HUES6 (cell line): ENCODE measurements around the gene TINAG.

ENCODE experiments used
- H3K27ac ChIP-seq: 2 replicates; pipeline ENCODE4 v1.7.0; 2013; ENCODE audit warnings: low read depth, mild to moderate bottlenecking, low read length, inconsistent platforms
- H3K27me3 ChIP-seq: 2 replicates; pipeline ENCODE4 v1.6.1; 2013; ENCODE audit warnings: low read length; ENCODE audit not compliant: control insufficient read depth, insufficient read depth
- H3K36me3 ChIP-seq: 2 replicates; pipeline ENCODE4 v1.6.1; 2013; ENCODE audit warnings: low read length; ENCODE audit not compliant: control insufficient read depth, insufficient read depth
- H3K4me1 ChIP-seq: 2 replicates; pipeline ENCODE4 v1.6.1; 2013; ENCODE audit warnings: low read length; ENCODE audit not compliant: control insufficient read depth, insufficient read depth
- H3K4me3 ChIP-seq: 2 replicates; pipeline ENCODE4 v1.5.1; 2013; ENCODE audit warnings: low read depth, low read length
- H3K9ac ChIP-seq: one replicate; pipeline ENCODE4 v1.6.1; 2013; ENCODE audit warnings: mild to moderate bottlenecking, low read length
- H3K9me3 ChIP-seq: 2 replicates; pipeline ENCODE4 v1.6.1; 2013; ENCODE audit warnings: low read depth, low read length; ENCODE audit not compliant: control insufficient read depth, insufficient read depth

The TINAG gene

DNA sequence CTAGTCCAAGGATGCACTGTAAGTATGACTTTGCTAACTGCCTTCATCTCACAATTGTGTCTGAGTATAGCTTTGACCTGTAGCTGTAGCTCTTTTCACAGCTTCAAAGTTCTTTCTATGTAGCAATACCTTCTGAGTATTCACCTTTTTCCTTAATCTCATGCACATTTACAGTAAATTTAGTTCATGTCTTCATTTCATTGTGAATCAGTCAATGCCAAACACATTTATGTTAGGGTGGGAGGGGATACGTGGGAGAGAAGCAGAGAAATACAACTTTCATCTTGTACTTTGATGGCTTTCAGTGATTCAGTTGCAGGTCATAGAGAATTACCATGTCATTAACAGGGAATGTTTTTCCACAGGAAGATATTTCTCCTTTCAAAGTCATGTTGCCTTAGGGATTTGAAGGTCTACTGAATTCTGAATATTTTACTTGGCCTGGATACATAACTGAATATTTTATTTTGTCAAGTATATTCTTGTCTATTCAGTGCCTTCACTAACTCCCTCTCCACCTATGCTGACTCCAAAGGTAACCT, 119.2 kb downstream of the TINAG start:
- Histone ChIP-seq H3K9me3 (no peaks in the 10 kb centered on the region), H3K36me3 (no peaks in the 10 kb centered on the region), H3K4me3 (no peak overlapping the region), H3K27me3 (no peaks in the 10 kb centered on the region), H3K9ac (no peak overlapping the region), H3K4me1 (no peaks in the 10 kb centered on the region), H3K27ac (no peak overlapping the region)

DNA sequence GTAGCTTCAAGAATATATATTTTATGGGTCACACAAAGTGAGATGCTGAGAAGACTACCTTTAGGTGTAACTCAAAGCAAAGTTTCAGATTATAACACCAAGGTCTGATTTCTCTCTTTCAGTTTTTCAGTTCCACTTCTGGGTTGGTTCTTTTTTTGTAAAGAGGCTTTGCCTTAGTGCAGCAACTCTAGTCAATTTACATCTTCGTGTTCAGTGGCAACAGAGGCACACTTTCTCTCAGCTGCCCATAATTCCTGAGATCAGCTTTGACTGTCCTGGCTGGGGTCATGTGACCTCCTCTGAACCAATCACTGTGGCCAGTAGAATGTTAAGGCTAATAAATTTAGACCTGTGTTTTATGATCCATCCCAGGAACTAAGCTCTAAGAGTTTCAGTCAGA, 120.2 kb downstream of the TINAG start:
- Histone ChIP-seq H3K4me1 (no peaks in the 10 kb centered on the region), H3K27ac (no peak overlapping the region), H3K4me3 (no peak overlapping the region), H3K27me3 (no peaks in the 10 kb centered on the region), H3K36me3 (no peaks in the 10 kb centered on the region), H3K9me3 (no peaks in the 10 kb centered on the region), H3K9ac (no peak overlapping the region)

DNA sequence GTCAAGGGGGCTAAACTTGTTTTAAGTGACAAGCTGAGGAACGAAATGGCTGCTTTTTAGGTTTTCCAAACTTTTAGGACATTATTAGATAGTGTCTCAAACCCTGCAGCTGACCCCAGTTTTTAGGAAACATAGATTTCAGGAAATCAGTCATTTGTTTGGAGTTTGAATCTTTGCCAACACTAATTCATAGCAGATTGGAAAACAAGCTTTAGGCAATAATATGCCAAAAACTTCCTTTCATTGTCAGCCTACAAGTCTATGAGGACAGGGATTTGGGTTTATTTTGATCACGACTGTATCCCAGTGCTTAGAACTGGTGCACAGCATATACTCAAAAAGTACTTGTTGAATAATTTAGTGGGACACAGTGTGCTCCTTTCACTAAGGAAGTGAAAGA, 123.2 kb downstream of the TINAG start:
- H3K27ac ChIP-seq = no peak overlapping the region

More for the DNA sequence above, 123.2 kb downstream of the TINAG start:
- Histone ChIP-seq H3K36me3 (no peaks in the 10 kb centered on the region), H3K9me3 (no peaks in the 10 kb centered on the region), H3K4me1 (no peaks in the 10 kb centered on the region), H3K4me3 (no peak overlapping the region), H3K27me3 (no peaks in the 10 kb centered on the region), H3K9ac (no peak overlapping the region)
